ENCODE measurements around the gene VWA3B. TPM values are rescaled to one million over a fixed set of nuclear protein-coding genes. Genes with fewer than 3 reads are reported as not detected.

The VWA3B gene
- total RNA-seq, 6 donors from 2014 or later, result 0.72 to 25.3 (median 5.3) TPM

DNA sequence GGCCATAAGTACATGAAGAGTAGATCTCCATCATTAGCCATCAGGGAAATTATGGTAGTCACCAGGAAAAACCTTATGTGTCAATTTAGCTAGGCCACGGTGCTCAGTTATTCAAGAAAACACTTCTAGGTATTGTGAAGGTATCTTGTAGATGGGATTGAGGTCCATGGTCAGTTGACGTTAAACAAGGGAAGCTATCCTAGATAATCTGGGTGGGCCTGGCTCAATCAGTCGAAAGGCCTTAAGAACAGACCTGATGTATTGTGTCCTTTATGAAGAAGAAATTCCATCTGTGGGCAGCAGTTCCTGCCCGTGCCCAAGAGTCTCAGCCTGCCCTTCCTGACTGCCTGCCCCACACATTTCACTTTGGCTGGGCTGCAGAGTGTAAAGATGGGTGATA lies 242.6 kb downstream of the VWA3B start:
- Histone ChIP-seq H3K9me3 (no peaks in the 10 kb centered on the region), H3K27ac (no peak overlapping the region), H3K4me1 (no peaks in the 10 kb centered on the region), H3K27me3 (no peaks in the 10 kb centered on the region), H3K4me3 (no peak overlapping the region), H3K36me3 (no peaks in the 10 kb centered on the region)
- no peak for TF ChIP-seq EP300 (IDR thresholded peaks at IDR 0.05)
- TF ChIP-seq POLR2A (IDR thresholded peaks at IDR 0.05), result no peak
- TF ChIP-seq, protein P1, sequence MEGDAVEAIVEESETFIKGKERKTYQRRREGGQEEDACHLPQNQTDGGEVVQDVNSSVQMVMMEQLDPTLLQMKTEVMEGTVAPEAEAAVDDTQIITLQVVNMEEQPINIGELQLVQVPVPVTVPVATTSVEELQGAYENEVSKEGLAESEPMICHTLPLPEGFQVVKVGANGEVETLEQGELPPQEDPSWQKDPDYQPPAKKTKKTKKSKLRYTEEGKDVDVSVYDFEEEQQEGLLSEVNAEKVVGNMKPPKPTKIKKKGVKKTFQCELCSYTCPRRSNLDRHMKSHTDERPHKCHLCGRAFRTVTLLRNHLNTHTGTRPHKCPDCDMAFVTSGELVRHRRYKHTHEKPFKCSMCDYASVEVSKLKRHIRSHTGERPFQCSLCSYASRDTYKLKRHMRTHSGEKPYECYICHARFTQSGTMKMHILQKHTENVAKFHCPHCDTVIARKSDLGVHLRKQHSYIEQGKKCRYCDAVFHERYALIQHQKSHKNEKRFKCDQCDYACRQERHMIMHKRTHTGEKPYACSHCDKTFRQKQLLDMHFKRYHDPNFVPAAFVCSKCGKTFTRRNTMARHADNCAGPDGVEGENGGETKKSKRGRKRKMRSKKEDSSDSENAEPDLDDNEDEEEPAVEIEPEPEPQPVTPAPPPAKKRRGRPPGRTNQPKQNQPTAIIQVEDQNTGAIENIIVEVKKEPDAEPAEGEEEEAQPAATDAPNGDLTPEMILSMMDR (IDR thresholded peaks at IDR 0.05), result no peak
- TF ChIP-seq POLR2AphosphoS5 (IDR thresholded peaks at IDR 0.05), result no peak
- WGBS, 2 donors, result 87% methylated on average over 4 of the region's 4 CpGs
- no peak for DNase-seq
- no peak for ATAC-seq (ENCODE audit: low FRiP score in 2 of 2)

DNA sequence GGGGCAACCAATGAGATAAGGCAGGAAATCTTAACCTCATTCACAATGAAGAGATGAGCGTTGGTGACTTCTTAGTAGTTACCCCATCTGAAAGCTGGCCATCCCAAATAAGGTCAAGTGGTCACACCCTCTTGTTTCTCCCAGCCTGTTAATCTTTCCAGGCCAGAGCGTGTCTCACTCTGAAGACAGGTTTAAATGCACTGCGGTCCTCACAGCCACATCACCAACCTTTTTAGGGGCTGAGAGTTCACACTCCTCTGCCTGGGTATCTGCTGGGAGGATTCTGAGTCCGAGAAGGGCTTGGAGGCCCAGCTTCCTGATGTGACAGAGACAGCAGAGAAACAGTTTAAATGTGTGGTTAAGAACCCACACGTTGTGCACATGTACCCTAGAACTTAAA lies 246.0 kb downstream of the VWA3B start:
- no peaks in the 10 kb centered on the region for H3K4me1 ChIP-seq
- ATAC-seq (ENCODE audit: low FRiP score in 2 of 2), result no peak
- TF ChIP-seq, protein P1 (IDR thresholded peaks at IDR 0.05), result no peak
- TF ChIP-seq POLR2AphosphoS5 (IDR thresholded peaks at IDR 0.05), result no peak
- no peak for TF ChIP-seq POLR2A (IDR thresholded peaks at IDR 0.05)
- TF ChIP-seq EP300 (IDR thresholded peaks at IDR 0.05), result no peak
- no peaks in the 10 kb centered on the region for H3K9me3 ChIP-seq
- H3K27ac ChIP-seq, result no peak overlapping the region
- no peaks in the 10 kb centered on the region for H3K27me3 ChIP-seq
- no peaks in the 10 kb centered on the region for H3K36me3 ChIP-seq
- WGBS, 2 donors, result 81 to 83% methylated on average over 5 of the region's 5 CpGs
- H3K4me3 ChIP-seq, result no peak overlapping the region
- DNase-seq, result no peak

DNA sequence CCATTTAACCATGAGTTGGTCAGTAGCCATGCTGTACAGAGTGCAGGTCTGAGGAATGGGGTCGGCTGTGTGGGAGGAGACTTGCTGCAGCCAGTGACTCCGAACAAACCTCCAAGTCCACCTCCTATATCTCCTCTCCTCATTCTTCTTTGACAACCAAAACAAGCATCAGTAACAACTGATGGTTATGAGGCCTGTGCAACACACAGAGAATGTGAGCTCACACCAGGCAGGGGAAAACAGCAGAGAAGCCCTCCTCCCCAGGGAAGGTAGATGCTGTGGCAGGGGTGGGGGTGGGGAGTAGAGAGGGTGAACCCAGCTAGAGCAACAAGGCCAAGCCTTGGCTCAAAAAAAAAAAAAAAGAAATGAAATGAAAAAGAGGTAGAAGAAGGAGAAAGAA lies 247.0 kb downstream of the VWA3B start:
- WGBS, 2 donors, result 71% methylated on average over 1 to 2 of the region's 2 CpGs
- no peak for DNase-seq
- Histone ChIP-seq H3K4me3 (no peak overlapping the region), H3K9me3 (no peaks in the 10 kb centered on the region), H3K36me3 (no peaks in the 10 kb centered on the region), H3K4me1 (no peaks in the 10 kb centered on the region), H3K27me3 (no peaks in the 10 kb centered on the region), H3K27ac (no peak overlapping the region)
- ATAC-seq (ENCODE audit: low FRiP score in 2 of 2), result no peak
- no peak for TF ChIP-seq EP300 (IDR thresholded peaks at IDR 0.05)
- TF ChIP-seq, protein P1 (IDR thresholded peaks at IDR 0.05), result no peak
- no peak for TF ChIP-seq POLR2A (IDR thresholded peaks at IDR 0.05)
- no peak for TF ChIP-seq POLR2AphosphoS5 (IDR thresholded peaks at IDR 0.05)

DNA sequence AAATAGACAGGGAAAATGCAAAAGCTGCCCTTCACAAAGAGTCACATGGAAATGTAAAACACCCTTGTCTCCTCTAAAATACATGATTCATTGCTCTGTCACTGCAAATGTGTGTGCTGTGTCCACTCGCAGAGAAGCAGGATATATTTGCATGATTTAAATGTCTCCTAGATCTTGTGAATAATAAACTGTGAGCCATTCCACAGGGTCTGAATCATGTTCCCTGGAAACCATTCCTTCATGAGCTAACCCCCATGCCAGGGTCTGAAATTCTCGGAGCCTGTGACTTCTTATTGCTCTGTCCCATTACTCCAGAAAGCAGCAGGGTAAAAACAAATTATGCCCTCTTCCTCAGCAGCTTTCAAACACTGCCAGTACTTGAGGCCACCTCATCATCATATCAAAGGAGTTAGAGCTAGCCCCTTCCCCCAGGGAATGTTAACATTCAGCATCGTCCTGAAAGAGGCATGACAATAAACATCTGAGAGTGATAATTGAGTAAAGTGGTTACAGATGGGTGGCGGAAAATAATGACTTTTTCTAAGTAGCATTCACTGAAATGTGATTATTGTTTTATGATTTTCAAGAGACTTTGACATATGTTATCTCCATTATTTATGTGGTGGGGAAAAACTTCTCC lies 247.6 kb downstream of the VWA3B start:
- 36 to 38% methylated on average over 4 of the region's 4 CpGs for WGBS, 2 donors
- TF ChIP-seq, protein P1 (IDR thresholded peaks at IDR 0.05), result no peak
- no peak for TF ChIP-seq EP300 (IDR thresholded peaks at IDR 0.05)
- no peak for TF ChIP-seq POLR2AphosphoS5 (IDR thresholded peaks at IDR 0.05)
- TF ChIP-seq POLR2A (IDR thresholded peaks at IDR 0.05), result no peak
- peak in 1 of 2 donors; percentile 36 for ATAC-seq (ENCODE audit: low FRiP score in 2 of 2)

DNA sequence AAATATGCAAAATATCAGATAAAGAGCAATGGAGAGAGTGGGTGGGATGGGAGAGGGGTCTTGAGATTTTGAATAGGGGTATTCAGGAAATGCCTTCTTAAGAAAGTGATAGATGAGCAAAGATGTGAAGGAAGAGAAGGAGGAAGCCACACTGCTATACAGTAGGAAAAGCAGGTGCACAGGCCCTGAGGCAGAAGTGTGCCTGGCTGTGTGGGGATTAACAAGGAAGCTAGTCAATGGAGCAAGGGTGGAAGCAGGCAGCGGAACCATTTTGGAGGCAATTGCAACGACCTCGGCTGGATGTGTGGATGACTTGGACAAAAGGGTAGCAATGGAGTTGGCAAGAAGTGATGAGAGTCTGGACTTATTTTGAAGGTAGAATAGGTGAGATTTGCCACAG lies 248.3 kb downstream of the VWA3B start:
- TF ChIP-seq POLR2A (IDR thresholded peaks at IDR 0.05) (no peak), EP300 (IDR thresholded peaks at IDR 0.05) (no peak), POLR2AphosphoS5 (IDR thresholded peaks at IDR 0.05) (no peak)
- TF ChIP-seq, protein P1 (IDR thresholded peaks at IDR 0.05), result no peak

More for the DNA sequence above, 247.6 kb downstream of the VWA3B start:
- no peaks in the 10 kb centered on the region for H3K27me3 ChIP-seq
- no peaks in the 10 kb centered on the region for H3K36me3 ChIP-seq
- no peaks in the 10 kb centered on the region for H3K4me1 ChIP-seq
- no peak overlapping the region for H3K4me3 ChIP-seq
- no peak overlapping the region for H3K27ac ChIP-seq
- no peaks in the 10 kb centered on the region for H3K9me3 ChIP-seq
- DNase-seq, result no peak

More for the DNA sequence above, 248.3 kb downstream of the VWA3B start:
- H3K27ac ChIP-seq, result no peak overlapping the region
- H3K36me3 ChIP-seq, result no peaks in the 10 kb centered on the region
- no peaks in the 10 kb centered on the region for H3K4me1 ChIP-seq
- no peaks in the 10 kb centered on the region for H3K27me3 ChIP-seq
- H3K9me3 ChIP-seq, result no peaks in the 10 kb centered on the region
- no peak for DNase-seq
- H3K4me3 ChIP-seq, result no peak overlapping the region
- ATAC-seq (ENCODE audit: low FRiP score in 2 of 2), result no peak
- 86 to 88% methylated on average over 3 of the region's 3 CpGs for WGBS, 2 donors

All from upper lobe of left lung (tissue), 6 donors.